Panc1 (cell line): Measurements from ENCODE around the gene SCGB1D1. TPM values are rescaled to one million over a fixed set of nuclear protein-coding genes. Genes with fewer than 3 reads are reported as not detected.

Experiments used
- ATAC-seq: fragments of 200-7000 bp; cut with Tn5 transposase; 2 replicates; pipeline ENCODE4 v1.9.1; 2020; ENCODE audit warnings: mild to moderate bottlenecking, moderate library complexity
- BruUV-seq: library from RNA; stranded (reverse); fragments of 400-500 nt; replicated peaks from 2 replicates; lab custom pipeline; 2021; lab: Mats Ljungman, UMichigan
- CTCF ChIA-PET: fragments of 300-600 bp; sonication (Branson Sonifier 250); formaldehyde crosslinking; loops from one replicate; lab custom pipeline; 2022; ENCODE audit warnings: antibody characterized with exemption; lab: Charles Lee
- POLR2A ChIA-PET: fragments of 300-600 bp; sonication (Branson Sonifier 250); formaldehyde crosslinking; loops from one replicate; lab custom pipeline; 2022; ENCODE audit warnings: antibody characterized with exemption; lab: Charles Lee
- DNase-seq: peaks from one replicate; pipeline ENCODE4 v3.0.0-alpha.2; 2010; ENCODE audit warnings: low read depth, low spot score
- H3K27ac ChIP-seq: 2 replicates; pipeline ENCODE4 v1.5.1; 2011; ENCODE audit warnings: mild to moderate bottlenecking, low read length, inconsistent platforms
- H3K27me3 ChIP-seq: fragments of 200-500 bp; sonication (Bioruptor generic); 2 replicates; pipeline ENCODE4 v1.6.0; 2014; ENCODE audit warnings: low read length, inconsistent platforms; ENCODE audit not compliant: control insufficient read depth, insufficient read depth
- H3K36me3 ChIP-seq: fragments of 200-500 bp; sonication (Bioruptor generic); 2 replicates; pipeline ENCODE4 v1.5.1; 2014; ENCODE audit warnings: inconsistent platforms, mild to moderate bottlenecking, low read length, moderate library complexity; ENCODE audit not compliant: control insufficient read depth, insufficient read depth
- H3K4me1 ChIP-seq: 2 replicates; pipeline ENCODE4 v1.5.1; 2011; ENCODE audit warnings: inconsistent platforms, mild to moderate bottlenecking, low read length, moderate library complexity; ENCODE audit not compliant: control insufficient read depth, insufficient read depth
- H3K4me3 ChIP-seq, 2 experiments: 2 replicates each; pipeline ENCODE4 v1.5.1; 2011 to 2012; ENCODE audit warnings: low read depth in 2 of 2, low read length in 2 of 2, mild to moderate bottlenecking in 2 of 2, inconsistent platforms in 1 of 2, moderate library complexity in 1 of 2
- H3K9me3 ChIP-seq: fragments of 200-500 bp; sonication (Bioruptor generic); 2 replicates; pipeline ENCODE4 v1.5.1; 2014; ENCODE audit warnings: low read depth, mild to moderate bottlenecking, inconsistent platforms, low read length, moderate library complexity; ENCODE audit not compliant: control insufficient read depth, insufficient read depth
- CTCF ChIP-seq: fragments of 450-650 bp; IDR thresholded peaks from 2 replicates; pipeline ENCODE4 v1.5.1; 2017; ENCODE audit warnings: mild to moderate bottlenecking
- POLR2AphosphoS5 ChIP-seq: IDR thresholded peaks from 2 replicates; pipeline ENCODE4 v1.6.1; 2012; ENCODE audit warnings: mild to moderate bottlenecking, low read depth, low read length, moderate library complexity
- REST ChIP-seq, 2 experiments: IDR thresholded peaks; 2 replicates each; pipeline ENCODE4 v1.6.1; 2011 to 2012; ENCODE audit warnings: low read depth in 2 of 2, control low read depth in 1 of 2, low read length in 1 of 2, mild to moderate bottlenecking in 1 of 2, moderate library complexity in 1 of 2; ENCODE audit not compliant: insufficient read depth in 1 of 2
- SIN3A ChIP-seq: IDR thresholded peaks from 2 replicates; pipeline ENCODE4 v1.6.1; 2012; ENCODE audit warnings: low read depth, mild to moderate bottlenecking, low read length, moderate library complexity, borderline replicate concordance; ENCODE audit not compliant: insufficient read depth
- TCF7L2 ChIP-seq: IDR thresholded peaks from 2 replicates; pipeline ENCODE4 v1.6.1; 2011; ENCODE audit warnings: mild to moderate bottlenecking, low read depth, low read length, inconsistent platforms
- in situ Hi-C: cut with HindIII; loops from 2 replicates; pipeline ENCODE4 v1.10.0; 2016; ENCODE audit warnings: low sequenced_read_pairs, low pct_unique_long_range_greater_than_20kb
- intact Hi-C: fragments of 100-400 bp; cut with micrococcal nuclease; formaldehyde crosslinking; loops from one replicate; pipeline ENCODE4 v1.10.0; 2022; ENCODE audit not compliant: unreplicated experiment
- total RNA-seq: library from RNA; stranded (reverse); gene quantifications from one replicate; pipeline ENCODE4 v1.2.1, GENCODE V29; 2021; ENCODE audit not compliant: unreplicated experiment

Gene SCGB1D1
- total RNA-seq, 1 experiment from 2014 or later: not detected

GRCh38 chr11:62153617-62154016 is 36.4 kb upstream of the SCGB1D1 start:
- Histone ChIP-seq H3K36me3 (peaks cover 7% of the 10 kb centered on the region; the same call in 1 of the 2 replicates), H3K4me1 (no peaks in the 10 kb centered on the region), H3K4me3 (no peak overlapping the region), H3K27me3 (no peaks in the 10 kb centered on the region), H3K9me3 (no peaks in the 10 kb centered on the region), H3K27ac (no peak overlapping the region)
- DNase-seq: no peak
- in situ Hi-C loops: no loop called here
- CTCF ChIA-PET: no interaction called here
- intact Hi-C loops: no loop called here
- POLR2A ChIA-PET: interaction anchor here (0.6 kb wide), 1 partner anchor 179 kb away, joined by 3 read pairs; no protein-coding TSS in a partner anchor
- no peak for TF ChIP-seq SIN3A
- no peak for TF ChIP-seq CTCF
- no TSS peak for BruUV-seq
- ATAC-seq: no peak

- in situ Hi-C loops: no loop called here
- Histone ChIP-seq H3K9me3 (no peaks in the 10 kb centered on the region), H3K4me3 (no peak overlapping the region), H3K4me1 (no peaks in the 10 kb centered on the region), H3K36me3 (peaks cover 2% of the 10 kb centered on the region; the same call in 1 of the 2 replicates), H3K27ac (no peak overlapping the region), H3K27me3 (no peaks in the 10 kb centered on the region)
- no TSS peak for BruUV-seq
- CTCF ChIA-PET: no interaction called here
- no peak for TF ChIP-seq CTCF
- TF ChIP-seq TCF7L2: no peak
- TF ChIP-seq SIN3A: no peak
- TF ChIP-seq REST (IDR thresholded peaks at IDR 0.05; ENCODE audit: insufficient read depth in 1 of 2, low read depth in 2 of 2, low read length in 1 of 2): no peak
- TF ChIP-seq POLR2AphosphoS5: no peak
- POLR2A ChIA-PET: no interaction called here
- ATAC-seq (peak; percentile 53; the same call in 1 of the 2 replicates), DNase-seq (no peak)
- intact Hi-C loops: no loop called here
These were observed 32.4 kb upstream of the SCGB1D1 start for GRCh38 chr11:62157603-62158002.
